DND-41 (cell line): ENCODE results near the gene CD300A.

ENCODE experiments used
- ATAC-seq: fragments of 200-7000 bp; cut with Tn5 transposase; 3 replicates; pipeline ENCODE4 v1.9.1; 2021; ENCODE audit warnings: low read depth; ENCODE audit not compliant: insufficient read depth
- DNase-seq: peaks from one replicate; pipeline ENCODE4 v3.0.0-alpha.2; 2020
- H2AFZ ChIP-seq: 2 replicates; pipeline ENCODE4 v1.6.0; 2012; ENCODE audit warnings: low read depth, low read length
- H3K27ac ChIP-seq: 2 replicates; pipeline ENCODE4 v1.5.1; 2012; ENCODE audit warnings: low read length, inconsistent platforms
- H3K27me3 ChIP-seq: fragments of 200-600 bp; sonication (generic); 2 replicates; pipeline ENCODE4 v1.6.0; 2012; ENCODE audit warnings: low read length, mild to moderate bottlenecking, inconsistent platforms; ENCODE audit not compliant: insufficient read depth, poor library complexity
- H3K36me3 ChIP-seq: 2 replicates; pipeline ENCODE4 v1.5.1; 2012; ENCODE audit warnings: low read length, inconsistent platforms; ENCODE audit not compliant: insufficient read depth
- H3K4me1 ChIP-seq: 2 replicates; pipeline ENCODE4 v1.5.1; 2012; ENCODE audit warnings: mild to moderate bottlenecking, low read length; ENCODE audit not compliant: insufficient read depth
- H3K4me2 ChIP-seq: 2 replicates; pipeline ENCODE4 v1.6.0; 2012; ENCODE audit warnings: mild to moderate bottlenecking, moderate library complexity, low read length, inconsistent platforms; ENCODE audit not compliant: insufficient read depth
- H3K4me3 ChIP-seq, 2 experiments: fragments of 200-600 bp in 1 of 2; shearing (Covaris generic) in 1 of 2; 2 replicates each; pipeline ENCODE4 v1.5.1; 2012 to 2016; ENCODE audit warnings: inconsistent platforms in 2 of 2, low read length in 2 of 2, mild to moderate bottlenecking in 2 of 2, low read depth in 1 of 2, moderate library complexity in 1 of 2
- H3K79me2 ChIP-seq: 2 replicates; pipeline ENCODE4 v1.6.0; 2012; ENCODE audit warnings: low read length, inconsistent platforms; ENCODE audit not compliant: insufficient read depth
- H3K9ac ChIP-seq: 2 replicates; pipeline ENCODE4 v1.6.0; 2012; ENCODE audit warnings: low read depth, mild to moderate bottlenecking, inconsistent platforms, low read length, moderate library complexity
- H3K9me3 ChIP-seq: 2 replicates; pipeline ENCODE4 v1.5.1; 2012; ENCODE audit warnings: low read length, moderate library complexity, mild to moderate bottlenecking, inconsistent platforms; ENCODE audit not compliant: insufficient read depth, severe bottlenecking
- H4K20me1 ChIP-seq: 2 replicates; pipeline ENCODE4 v1.6.0; 2012; ENCODE audit warnings: low read length; ENCODE audit not compliant: insufficient read depth
- EZH2 ChIP-seq: IDR thresholded peaks from 3 replicates; pipeline ENCODE4 v1.6.1; 2012; ENCODE audit warnings: borderline replicate concordance, low read depth, mild to moderate bottlenecking, moderate library complexity, low read length, inconsistent platforms; ENCODE audit not compliant: severe bottlenecking
- TF ChIP-seq, protein P1 (sequence below): IDR thresholded peaks from 2 replicates; pipeline ENCODE4 v1.5.1; 2012; ENCODE audit warnings: borderline replicate concordance, low read length, moderate library complexity, mild to moderate bottlenecking; ENCODE audit not compliant: poor library complexity, severe bottlenecking; ENCODE audit errors: extremely low read depth

The CD300A gene

GRCh38 chr17:74452033-74452840 lies 14.2 kb upstream of the CD300A start:
- H3K27me3 ChIP-seq, result peaks cover 10% of the 10 kb centered on the region
- DNase-seq (peak; percentile 61), ATAC-seq (peak; percentile 87)
- no peak overlapping the region for H3K4me3 ChIP-seq
- no peaks in the 10 kb centered on the region for H3K36me3 ChIP-seq
- H3K79me2 ChIP-seq, result no peaks in the 10 kb centered on the region
- no peak overlapping the region for H3K27ac ChIP-seq
- no peak overlapping the region for H2AFZ ChIP-seq
- H3K4me1 ChIP-seq, result peaks cover 15% of the 10 kb centered on the region
- H3K9ac ChIP-seq, result no peak overlapping the region
- H3K9me3 ChIP-seq, result no peaks in the 10 kb centered on the region
- TF ChIP-seq, protein P1, sequence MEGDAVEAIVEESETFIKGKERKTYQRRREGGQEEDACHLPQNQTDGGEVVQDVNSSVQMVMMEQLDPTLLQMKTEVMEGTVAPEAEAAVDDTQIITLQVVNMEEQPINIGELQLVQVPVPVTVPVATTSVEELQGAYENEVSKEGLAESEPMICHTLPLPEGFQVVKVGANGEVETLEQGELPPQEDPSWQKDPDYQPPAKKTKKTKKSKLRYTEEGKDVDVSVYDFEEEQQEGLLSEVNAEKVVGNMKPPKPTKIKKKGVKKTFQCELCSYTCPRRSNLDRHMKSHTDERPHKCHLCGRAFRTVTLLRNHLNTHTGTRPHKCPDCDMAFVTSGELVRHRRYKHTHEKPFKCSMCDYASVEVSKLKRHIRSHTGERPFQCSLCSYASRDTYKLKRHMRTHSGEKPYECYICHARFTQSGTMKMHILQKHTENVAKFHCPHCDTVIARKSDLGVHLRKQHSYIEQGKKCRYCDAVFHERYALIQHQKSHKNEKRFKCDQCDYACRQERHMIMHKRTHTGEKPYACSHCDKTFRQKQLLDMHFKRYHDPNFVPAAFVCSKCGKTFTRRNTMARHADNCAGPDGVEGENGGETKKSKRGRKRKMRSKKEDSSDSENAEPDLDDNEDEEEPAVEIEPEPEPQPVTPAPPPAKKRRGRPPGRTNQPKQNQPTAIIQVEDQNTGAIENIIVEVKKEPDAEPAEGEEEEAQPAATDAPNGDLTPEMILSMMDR, result no peak
- TF ChIP-seq EZH2, result no peak
- peaks cover 25% of the 10 kb centered on the region for H4K20me1 ChIP-seq
- no peak overlapping the region for H3K4me2 ChIP-seq

DNA sequence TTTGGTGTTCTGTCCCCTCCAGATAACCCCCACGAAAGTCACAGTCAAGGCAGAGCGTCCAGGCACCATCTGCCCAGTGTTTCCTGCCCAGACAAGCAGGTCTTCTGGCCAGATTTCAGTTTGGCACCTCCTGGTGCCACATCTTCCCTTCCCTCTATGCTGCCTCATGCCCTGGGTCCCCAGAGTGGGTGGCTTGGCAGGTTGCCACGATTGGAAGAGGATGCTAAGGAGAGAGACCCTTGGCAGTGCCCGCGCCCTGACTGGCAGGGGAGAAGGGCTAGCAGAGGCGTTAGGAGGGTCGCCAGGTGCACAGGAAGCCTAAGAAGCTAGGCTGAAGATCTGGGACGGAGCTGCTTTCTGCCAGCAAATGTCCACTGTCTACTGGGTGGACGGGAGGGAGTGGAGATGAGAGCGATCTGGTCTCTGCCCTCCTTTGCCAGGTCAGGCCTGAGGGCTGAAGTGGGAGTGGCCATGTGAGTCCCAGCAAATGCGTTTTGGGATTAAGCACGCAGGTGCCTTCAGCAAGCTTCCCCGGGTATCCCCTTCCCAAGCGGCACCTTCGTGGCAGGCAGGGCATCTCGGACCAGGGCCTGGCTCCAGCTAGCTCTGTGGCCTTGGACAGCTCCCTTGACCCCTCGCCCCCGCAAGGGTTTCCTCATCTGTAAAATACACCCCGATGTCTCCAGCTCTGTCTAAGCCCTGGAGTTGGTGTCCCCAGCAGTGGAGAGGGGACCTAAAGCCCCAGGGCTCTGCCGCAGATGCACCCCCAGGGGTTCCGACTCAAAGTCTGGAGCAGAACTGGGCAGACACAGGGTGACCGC lies 13.4 kb upstream of the CD300A start:
- TF ChIP-seq, protein P1, result no peak
- no peak for TF ChIP-seq EZH2
- no peak overlapping the region for H3K27ac ChIP-seq
- H3K4me2 ChIP-seq, result no peak overlapping the region
- ATAC-seq, result no peak
- H2AFZ ChIP-seq, result no peak overlapping the region
- H3K79me2 ChIP-seq, result no peaks in the 10 kb centered on the region
- peaks cover 27% of the 10 kb centered on the region for H4K20me1 ChIP-seq
- DNase-seq, result no peak
- H3K9ac ChIP-seq, result no peak overlapping the region
- no peaks in the 10 kb centered on the region for H3K9me3 ChIP-seq
- H3K4me1 ChIP-seq, result peaks cover 15% of the 10 kb centered on the region
- H3K36me3 ChIP-seq, result no peaks in the 10 kb centered on the region
- no peak overlapping the region for H3K4me3 ChIP-seq
- peaks cover 10% of the 10 kb centered on the region for H3K27me3 ChIP-seq

- Histone ChIP-seq H3K27ac (no peak overlapping the region), H4K20me1 (peaks cover 27% of the 10 kb centered on the region), H3K4me1 (peaks cover 15% of the 10 kb centered on the region), H3K4me3 (no peak overlapping the region), H3K27me3 (peaks cover 10% of the 10 kb centered on the region), H3K9me3 (no peaks in the 10 kb centered on the region), H3K4me2 (no peak overlapping the region), H3K36me3 (no peaks in the 10 kb centered on the region), H3K79me2 (no peaks in the 10 kb centered on the region), H3K9ac (no peak overlapping the region), H2AFZ (no peak overlapping the region)
- ATAC-seq (no peak), DNase-seq (no peak)
- TF ChIP-seq, protein P1, result no peak
- TF ChIP-seq EZH2, result no peak
These were observed 12.7 kb upstream of the CD300A start for GRCh38 chr17:74453665-74454196.
